Measurements from ENCODE around the gene RNF5. TPM values are rescaled to one million over a fixed set of nuclear protein-coding genes. Genes with fewer than 3 reads are reported as not detected.

RNF5 gene
- total and polyA plus RNA-seq, 9 of the 15 experiments (the other 6 are each of a cell fraction or from before 2014, with no cell fraction given) = 62.2 to 245 (median 129) TPM

DNA sequence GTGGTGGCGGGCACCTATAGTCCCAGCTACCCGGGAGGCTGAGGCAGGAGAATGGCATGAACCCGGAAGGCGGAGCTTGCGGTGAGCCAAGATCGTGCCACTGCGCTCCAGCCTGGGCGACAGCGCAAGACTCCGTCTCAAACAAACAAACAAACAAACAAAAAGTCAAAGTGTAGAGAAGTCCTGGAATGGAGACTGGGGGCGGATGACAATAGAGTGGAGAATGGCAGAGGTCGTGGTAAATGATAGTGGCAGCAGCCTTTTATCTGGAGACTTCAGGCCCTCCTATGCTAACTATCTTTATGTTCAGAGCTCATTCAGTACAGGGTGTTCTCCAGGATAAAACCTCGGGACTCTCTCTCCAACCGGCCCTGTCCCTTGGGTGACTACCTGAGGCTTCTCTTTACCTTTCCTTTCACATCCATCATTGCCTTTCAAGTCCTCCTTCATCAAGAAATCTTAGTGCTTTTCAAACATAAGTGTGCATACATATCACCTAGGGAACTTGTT is 46.7 kb upstream of the RNF5 start (continued):
- TF ChIP-seq ETV5 (CRISPR knock-in tag; IDR thresholded peaks at IDR 0.05; ENCODE audit: low read depth) (0 out of 2 replicates have a peak, but pooled peaks have one; percentile 26), TAF1 (IDR thresholded peaks at IDR 0.05; ENCODE audit: control insufficient read depth, extremely low read depth, insufficient read depth, low read length, severe bottlenecking) (peak; percentile 59), TCFL5 (CRISPR knock-in tag; conservative IDR thresholded peaks at IDR 0.05) (no peak), POLR2A (conservative IDR thresholded peaks at IDR 0.05) (no peak), SMAD1 (IDR thresholded peaks at IDR 0.05; ENCODE audit: low read depth, low read length, partially characterized antibody) (peak; percentile 94), RNF2 (IDR thresholded peaks at IDR 0.05) (peak; percentile 71; the same call in 1 of the 2 replicates), KDM4B (IDR thresholded peaks at IDR 0.05; ENCODE audit: borderline replicate concordance in 2 of 2, low read depth in 1 of 2) (no peak), U2AF1 (optimal IDR thresholded peaks at IDR 0.05; ENCODE audit: low read depth, low read length) (no peak), SNIP1 (IDR thresholded peaks at IDR 0.05; ENCODE audit: low read depth) (0 out of 2 replicates have a peak, but pooled peaks have one; percentile 8), E2F3 (CRISPR knock-in tag; IDR thresholded peaks at IDR 0.05) (0 out of 2 replicates have a peak, but pooled peaks have one; percentile 34), GATAD2A (IDR thresholded peaks at IDR 0.05) (peak; percentile 69; the same call in 1 of the 2 replicates), MEF2D (tag; conservative IDR thresholded peaks at IDR 0.05; ENCODE audit: low read depth) (peak; percentile 65; the same call in 1 of the 2 replicates), JUNB (CRISPR knock-in tag; conservative IDR thresholded peaks at IDR 0.05) (no peak), ARID2 (IDR thresholded peaks at IDR 0.05) (peak; percentile 66; the same call in 1 of the 2 replicates), KHSRP (IDR thresholded peaks at IDR 0.05) (peak; percentile 93), ZNF76 (CRISPR knock-in tag; IDR thresholded peaks at IDR 0.05; ENCODE audit: borderline replicate concordance) (no peak), PHF20 (IDR thresholded peaks at IDR 0.05; ENCODE audit: partially characterized antibody) (peak; percentile 67), PML (IDR thresholded peaks at IDR 0.05; ENCODE audit: low read length) (peak; percentile 99), DMBX1 (CRISPR knock-in tag; IDR thresholded peaks at IDR 0.05; ENCODE audit: borderline replicate concordance) (peak; percentile 94), SMARCC2 (IDR thresholded peaks at IDR 0.05; ENCODE audit: low read depth) (peak; percentile 97), FOXP1 (CRISPR knock-in tag; IDR thresholded peaks at IDR 0.05) (peak; percentile 59; the same call in 1 of the 2 replicates)
- TF ChIP-seq, protein P1, sequence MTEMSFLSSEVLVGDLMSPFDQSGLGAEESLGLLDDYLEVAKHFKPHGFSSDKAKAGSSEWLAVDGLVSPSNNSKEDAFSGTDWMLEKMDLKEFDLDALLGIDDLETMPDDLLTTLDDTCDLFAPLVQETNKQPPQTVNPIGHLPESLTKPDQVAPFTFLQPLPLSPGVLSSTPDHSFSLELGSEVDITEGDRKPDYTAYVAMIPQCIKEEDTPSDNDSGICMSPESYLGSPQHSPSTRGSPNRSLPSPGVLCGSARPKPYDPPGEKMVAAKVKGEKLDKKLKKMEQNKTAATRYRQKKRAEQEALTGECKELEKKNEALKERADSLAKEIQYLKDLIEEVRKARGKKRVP (CRISPR knock-in tag; IDR thresholded peaks at IDR 0.05) = peak; percentile 46; the same call in 1 of the 2 replicates
- TF ChIP-seq, protein P2, sequence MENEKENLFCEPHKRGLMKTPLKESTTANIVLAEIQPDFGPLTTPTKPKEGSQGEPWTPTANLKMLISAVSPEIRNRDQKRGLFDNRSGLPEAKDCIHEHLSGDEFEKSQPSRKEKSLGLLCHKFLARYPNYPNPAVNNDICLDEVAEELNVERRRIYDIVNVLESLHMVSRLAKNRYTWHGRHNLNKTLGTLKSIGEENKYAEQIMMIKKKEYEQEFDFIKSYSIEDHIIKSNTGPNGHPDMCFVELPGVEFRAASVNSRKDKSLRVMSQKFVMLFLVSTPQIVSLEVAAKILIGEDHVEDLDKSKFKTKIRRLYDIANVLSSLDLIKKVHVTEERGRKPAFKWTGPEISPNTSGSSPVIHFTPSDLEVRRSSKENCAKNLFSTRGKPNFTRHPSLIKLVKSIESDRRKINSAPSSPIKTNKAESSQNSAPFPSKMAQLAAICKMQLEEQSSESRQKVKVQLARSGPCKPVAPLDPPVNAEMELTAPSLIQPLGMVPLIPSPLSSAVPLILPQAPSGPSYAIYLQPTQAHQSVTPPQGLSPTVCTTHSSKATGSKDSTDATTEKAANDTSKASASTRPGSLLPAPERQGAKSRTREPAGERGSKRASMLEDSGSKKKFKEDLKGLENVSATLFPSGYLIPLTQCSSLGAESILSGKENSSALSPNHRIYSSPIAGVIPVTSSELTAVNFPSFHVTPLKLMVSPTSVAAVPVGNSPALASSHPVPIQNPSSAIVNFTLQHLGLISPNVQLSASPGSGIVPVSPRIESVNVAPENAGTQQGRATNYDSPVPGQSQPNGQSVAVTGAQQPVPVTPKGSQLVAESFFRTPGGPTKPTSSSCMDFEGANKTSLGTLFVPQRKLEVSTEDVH (IDR thresholded peaks at IDR 0.05; ENCODE audit: low read depth, partially characterized antibody) = peak; percentile 33
- TF ChIP-seq, protein P3, sequence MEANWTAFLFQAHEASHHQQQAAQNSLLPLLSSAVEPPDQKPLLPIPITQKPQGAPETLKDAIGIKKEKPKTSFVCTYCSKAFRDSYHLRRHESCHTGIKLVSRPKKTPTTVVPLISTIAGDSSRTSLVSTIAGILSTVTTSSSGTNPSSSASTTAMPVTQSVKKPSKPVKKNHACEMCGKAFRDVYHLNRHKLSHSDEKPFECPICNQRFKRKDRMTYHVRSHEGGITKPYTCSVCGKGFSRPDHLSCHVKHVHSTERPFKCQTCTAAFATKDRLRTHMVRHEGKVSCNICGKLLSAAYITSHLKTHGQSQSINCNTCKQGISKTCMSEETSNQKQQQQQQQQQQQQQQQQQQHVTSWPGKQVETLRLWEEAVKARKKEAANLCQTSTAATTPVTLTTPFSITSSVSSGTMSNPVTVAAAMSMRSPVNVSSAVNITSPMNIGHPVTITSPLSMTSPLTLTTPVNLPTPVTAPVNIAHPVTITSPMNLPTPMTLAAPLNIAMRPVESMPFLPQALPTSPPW (CRISPR knock-in tag; IDR thresholded peaks at IDR 0.05) = peak; percentile 90
- TF ChIP-seq, protein P4, sequence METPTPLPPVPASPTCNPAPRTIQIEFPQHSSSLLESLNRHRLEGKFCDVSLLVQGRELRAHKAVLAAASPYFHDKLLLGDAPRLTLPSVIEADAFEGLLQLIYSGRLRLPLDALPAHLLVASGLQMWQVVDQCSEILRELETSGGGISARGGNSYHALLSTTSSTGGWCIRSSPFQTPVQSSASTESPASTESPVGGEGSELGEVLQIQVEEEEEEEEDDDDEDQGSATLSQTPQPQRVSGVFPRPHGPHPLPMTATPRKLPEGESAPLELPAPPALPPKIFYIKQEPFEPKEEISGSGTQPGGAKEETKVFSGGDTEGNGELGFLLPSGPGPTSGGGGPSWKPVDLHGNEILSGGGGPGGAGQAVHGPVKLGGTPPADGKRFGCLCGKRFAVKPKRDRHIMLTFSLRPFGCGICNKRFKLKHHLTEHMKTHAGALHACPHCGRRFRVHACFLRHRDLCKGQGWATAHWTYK (CRISPR knock-in tag; IDR thresholded peaks at IDR 0.05) = peak; percentile 87

Measured in K562 (cell line).